ENCODE data around the gene NOC3L.

Gene NOC3L

DNA sequence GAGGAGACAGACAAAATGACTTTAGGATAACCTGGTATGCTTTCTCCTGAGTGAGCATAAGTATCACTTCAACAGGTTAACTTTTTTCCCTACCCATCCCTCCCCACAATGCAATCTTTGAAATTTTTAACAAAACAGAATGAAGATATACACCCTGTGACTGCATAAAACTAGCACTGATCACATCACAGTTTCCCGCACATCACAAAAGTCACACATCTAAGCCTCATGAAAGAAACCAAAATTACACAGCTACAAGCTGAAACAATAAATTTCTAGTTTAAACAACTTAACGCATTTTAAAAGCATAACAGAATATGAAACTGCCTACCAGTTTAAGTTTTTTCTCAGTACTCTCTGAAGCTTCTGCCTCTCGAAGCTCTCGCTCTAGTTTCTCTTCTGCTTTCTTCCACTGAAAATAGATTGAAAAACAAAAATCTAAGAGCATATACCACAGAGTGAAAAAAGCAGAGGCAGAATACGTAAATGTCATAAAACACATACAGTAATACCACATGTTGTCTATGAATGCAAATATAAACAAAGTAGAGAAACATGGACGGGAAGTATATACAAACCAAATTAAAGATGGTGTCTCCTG lies 18.1 kb downstream of the NOC3L start:
- no peak for DNase-seq (ENCODE audit: low read depth in 1 of 2, low spot score in 1 of 2)
- H3K4me3 ChIP-seq (replicated peaks; ENCODE audit: insufficient read depth, low read length) = no peak overlapping the region
- H3K27me3 ChIP-seq (ENCODE audit: insufficient read depth, poor library complexity, severe bottlenecking) = no peaks in the 10 kb centered on the region
- H3K27ac ChIP-seq (replicated peaks) = no peak overlapping the region
- TF ChIP-seq, protein P1, sequence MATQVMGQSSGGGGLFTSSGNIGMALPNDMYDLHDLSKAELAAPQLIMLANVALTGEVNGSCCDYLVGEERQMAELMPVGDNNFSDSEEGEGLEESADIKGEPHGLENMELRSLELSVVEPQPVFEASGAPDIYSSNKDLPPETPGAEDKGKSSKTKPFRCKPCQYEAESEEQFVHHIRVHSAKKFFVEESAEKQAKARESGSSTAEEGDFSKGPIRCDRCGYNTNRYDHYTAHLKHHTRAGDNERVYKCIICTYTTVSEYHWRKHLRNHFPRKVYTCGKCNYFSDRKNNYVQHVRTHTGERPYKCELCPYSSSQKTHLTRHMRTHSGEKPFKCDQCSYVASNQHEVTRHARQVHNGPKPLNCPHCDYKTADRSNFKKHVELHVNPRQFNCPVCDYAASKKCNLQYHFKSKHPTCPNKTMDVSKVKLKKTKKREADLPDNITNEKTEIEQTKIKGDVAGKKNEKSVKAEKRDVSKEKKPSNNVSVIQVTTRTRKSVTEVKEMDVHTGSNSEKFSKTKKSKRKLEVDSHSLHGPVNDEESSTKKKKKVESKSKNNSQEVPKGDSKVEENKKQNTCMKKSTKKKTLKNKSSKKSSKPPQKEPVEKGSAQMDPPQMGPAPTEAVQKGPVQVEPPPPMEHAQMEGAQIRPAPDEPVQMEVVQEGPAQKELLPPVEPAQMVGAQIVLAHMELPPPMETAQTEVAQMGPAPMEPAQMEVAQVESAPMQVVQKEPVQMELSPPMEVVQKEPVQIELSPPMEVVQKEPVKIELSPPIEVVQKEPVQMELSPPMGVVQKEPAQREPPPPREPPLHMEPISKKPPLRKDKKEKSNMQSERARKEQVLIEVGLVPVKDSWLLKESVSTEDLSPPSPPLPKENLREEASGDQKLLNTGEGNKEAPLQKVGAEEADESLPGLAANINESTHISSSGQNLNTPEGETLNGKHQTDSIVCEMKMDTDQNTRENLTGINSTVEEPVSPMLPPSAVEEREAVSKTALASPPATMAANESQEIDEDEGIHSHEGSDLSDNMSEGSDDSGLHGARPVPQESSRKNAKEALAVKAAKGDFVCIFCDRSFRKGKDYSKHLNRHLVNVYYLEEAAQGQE (IDR thresholded peaks at IDR 0.05; ENCODE audit: insufficient replicate concordance, low read depth) = no peak
- TF ChIP-seq, protein P2, sequence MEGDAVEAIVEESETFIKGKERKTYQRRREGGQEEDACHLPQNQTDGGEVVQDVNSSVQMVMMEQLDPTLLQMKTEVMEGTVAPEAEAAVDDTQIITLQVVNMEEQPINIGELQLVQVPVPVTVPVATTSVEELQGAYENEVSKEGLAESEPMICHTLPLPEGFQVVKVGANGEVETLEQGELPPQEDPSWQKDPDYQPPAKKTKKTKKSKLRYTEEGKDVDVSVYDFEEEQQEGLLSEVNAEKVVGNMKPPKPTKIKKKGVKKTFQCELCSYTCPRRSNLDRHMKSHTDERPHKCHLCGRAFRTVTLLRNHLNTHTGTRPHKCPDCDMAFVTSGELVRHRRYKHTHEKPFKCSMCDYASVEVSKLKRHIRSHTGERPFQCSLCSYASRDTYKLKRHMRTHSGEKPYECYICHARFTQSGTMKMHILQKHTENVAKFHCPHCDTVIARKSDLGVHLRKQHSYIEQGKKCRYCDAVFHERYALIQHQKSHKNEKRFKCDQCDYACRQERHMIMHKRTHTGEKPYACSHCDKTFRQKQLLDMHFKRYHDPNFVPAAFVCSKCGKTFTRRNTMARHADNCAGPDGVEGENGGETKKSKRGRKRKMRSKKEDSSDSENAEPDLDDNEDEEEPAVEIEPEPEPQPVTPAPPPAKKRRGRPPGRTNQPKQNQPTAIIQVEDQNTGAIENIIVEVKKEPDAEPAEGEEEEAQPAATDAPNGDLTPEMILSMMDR (IDR thresholded peaks at IDR 0.05; ENCODE audit: insufficient read depth, low read length) = no peak
- TF ChIP-seq SPI1 (IDR thresholded peaks at IDR 0.05; ENCODE audit: borderline replicate concordance, low read depth) (no peak), POLR2AphosphoS5 (IDR thresholded peaks at IDR 0.05; ENCODE audit: low read depth) (no peak)

DNA sequence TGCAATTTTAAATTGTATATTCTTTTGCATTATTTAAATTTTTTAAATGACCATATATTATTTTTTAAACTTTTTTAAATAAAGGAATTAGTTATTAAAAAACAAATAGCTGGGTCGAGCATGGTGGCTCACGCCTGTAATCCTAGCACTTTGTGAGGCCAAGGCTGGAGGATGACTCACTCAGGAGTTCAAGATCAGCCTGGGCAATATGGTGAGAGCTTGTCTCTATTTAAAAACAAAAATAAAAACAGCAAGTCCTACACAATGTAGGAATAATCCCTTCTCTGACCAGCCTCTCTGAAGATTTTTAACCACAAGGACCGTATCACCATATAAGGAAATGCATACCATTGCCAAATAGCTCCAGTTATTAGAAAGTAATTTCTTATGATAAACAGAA lies 19.6 kb downstream of the NOC3L start:
- TF ChIP-seq SPI1 (IDR thresholded peaks at IDR 0.05; ENCODE audit: borderline replicate concordance, low read depth) (no peak), GABPA (IDR thresholded peaks at IDR 0.05; ENCODE audit: low read depth) (no peak), POLR2AphosphoS5 (IDR thresholded peaks at IDR 0.05; ENCODE audit: low read depth) (no peak)
- TF ChIP-seq, protein P2 (IDR thresholded peaks at IDR 0.05; ENCODE audit: insufficient read depth, low read length) = no peak
- TF ChIP-seq, protein P1 (IDR thresholded peaks at IDR 0.05; ENCODE audit: insufficient replicate concordance, low read depth) = no peak
- H3K27me3 ChIP-seq (ENCODE audit: insufficient read depth, poor library complexity, severe bottlenecking) = no peaks in the 10 kb centered on the region
- no peak for DNase-seq (ENCODE audit: low read depth in 1 of 2, low spot score in 1 of 2)
- no peak overlapping the region for H3K4me3 ChIP-seq (replicated peaks; ENCODE audit: insufficient read depth, low read length)
- H3K27ac ChIP-seq (replicated peaks) = no peak overlapping the region

DNA sequence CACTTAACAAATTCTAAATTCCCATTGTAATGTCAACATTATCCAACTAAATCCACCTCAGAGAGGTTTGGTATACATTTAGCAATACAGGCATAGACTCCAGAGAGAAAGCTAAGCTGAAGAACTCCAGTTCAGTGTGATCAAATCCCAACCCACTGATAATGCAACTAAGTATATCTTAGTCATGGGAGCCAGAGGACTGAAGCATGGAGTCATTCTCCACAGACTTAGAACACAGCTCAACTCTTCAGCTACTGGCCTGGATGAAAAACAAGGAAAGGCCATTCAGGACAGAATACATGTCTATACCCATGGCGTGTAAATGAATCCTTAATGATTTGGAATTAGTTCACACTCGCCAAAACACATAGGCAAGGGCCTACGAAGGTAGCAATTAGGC lies 27.9 kb downstream of the NOC3L start:
- H3K27ac ChIP-seq (replicated peaks) = no peak overlapping the region
- no peak for DNase-seq (ENCODE audit: low read depth in 1 of 2, low spot score in 1 of 2)
- TF ChIP-seq SPI1 (IDR thresholded peaks at IDR 0.05; ENCODE audit: borderline replicate concordance, low read depth) (no peak), GABPA (IDR thresholded peaks at IDR 0.05; ENCODE audit: low read depth) (no peak), POLR2AphosphoS5 (IDR thresholded peaks at IDR 0.05; ENCODE audit: low read depth) (no peak)
- TF ChIP-seq, protein P1 (IDR thresholded peaks at IDR 0.05; ENCODE audit: insufficient replicate concordance, low read depth) = no peak
- TF ChIP-seq, protein P2 (IDR thresholded peaks at IDR 0.05; ENCODE audit: insufficient read depth, low read length) = no peak
- no peaks in the 10 kb centered on the region for H3K27me3 ChIP-seq (ENCODE audit: insufficient read depth, poor library complexity, severe bottlenecking)
- H3K4me3 ChIP-seq (replicated peaks; ENCODE audit: insufficient read depth, low read length) = no peak overlapping the region
